GM21360 (cell line): Measurements from ENCODE around the gene RBM20.
"Not testable (repeated sequence)": the region's sequence is repeated elsewhere in the genome, so short reads cannot be mapped to it uniquely, and the experiment has no call there.

ENCODE experiments used
- ATAC-seq: cut with Tn5 transposase; IDR thresholded peaks from one replicate; pipeline ENCODE4 v1.9.1; 2021; ENCODE audit warnings: mild to moderate bottlenecking, moderate library complexity; ENCODE audit not compliant: unreplicated experiment

The RBM20 gene

GRCh38 chr10:110758128-110758765 lies 114.1 kb downstream of the RBM20 start:
- ATAC-seq = no peak

GRCh38 chr10:110758898-110759297 lies 114.8 kb downstream of the RBM20 start:
- ATAC-seq = no peak

- no peak for ATAC-seq
These were observed 115.4 kb downstream of the RBM20 start for GRCh38 chr10:110759523-110759922.

GRCh38 chr10:110762109-110762848 lies 118.1 kb downstream of the RBM20 start:
- no peak for ATAC-seq

- no peak for ATAC-seq
These were observed 118.7 kb downstream of the RBM20 start for GRCh38 chr10:110762849-110763211.

- no peak for ATAC-seq
These were observed 120.2 kb downstream of the RBM20 start for GRCh38 chr10:110764378-110764777.

GRCh38 chr10:110764793-110765512 lies 120.8 kb downstream of the RBM20 start:
- no peak for ATAC-seq

- ATAC-seq = no peak
These were observed 121.6 kb downstream of the RBM20 start for GRCh38 chr10:110765513-110766319.

GRCh38 chr10:110767601-110768000 lies 123.5 kb downstream of the RBM20 start:
- not testable (repeated sequence) for ATAC-seq

- no peak for ATAC-seq
These were observed 126.1 kb downstream of the RBM20 start for GRCh38 chr10:110770243-110770642.

GRCh38 chr10:110771486-110771885 lies 127.3 kb downstream of the RBM20 start:
- no peak for ATAC-seq

- no peak for ATAC-seq
These were observed 127.9 kb downstream of the RBM20 start for GRCh38 chr10:110771991-110772390.

GRCh38 chr10:110772454-110773025 lies 128.4 kb downstream of the RBM20 start:
- ATAC-seq = no peak

- ATAC-seq = no peak
These were observed 129.5 kb downstream of the RBM20 start for GRCh38 chr10:110773693-110774068.

GRCh38 chr10:110774069-110775019 lies 130.2 kb downstream of the RBM20 start:
- peak; percentile 97 for ATAC-seq

- ATAC-seq = no peak
These were observed 130.9 kb downstream of the RBM20 start for GRCh38 chr10:110775020-110775375.

GRCh38 chr10:110775406-110775805 lies 131.3 kb downstream of the RBM20 start:
- ATAC-seq = no peak

GRCh38 chr10:110777017-110777416 lies 132.9 kb downstream of the RBM20 start:
- ATAC-seq = no peak

GRCh38 chr10:110777661-110778060 lies 133.5 kb downstream of the RBM20 start:
- ATAC-seq = no peak

- no peak for ATAC-seq
These were observed 134.1 kb downstream of the RBM20 start for GRCh38 chr10:110778211-110778610.
